ENCODE data around the gene HOXB7. TPM values are rescaled to one million over a fixed set of nuclear protein-coding genes. Genes with fewer than 3 reads are reported as not detected.
A peak's percentile ranks its signal among the peaks of the same experiment; 100 is the strongest.

HOXB7 gene
- total RNA-seq, 1 donor from 2014 or later, result 2.4 TPM

- Histone ChIP-seq H3K36me3 (no peaks in the 10 kb centered on the region), H3K27me3 (ENCODE audit: low read depth) (peaks cover 80% of the 10 kb centered on the region), H3K4me3 (no peak overlapping the region), H3K9me3 (no peaks in the 10 kb centered on the region), H3K4me1 (peaks cover 42% of the 10 kb centered on the region), H3K27ac (no peak overlapping the region)
- ATAC-seq (no peak), DNase-seq (no peak)
- TF ChIP-seq, protein P1, sequence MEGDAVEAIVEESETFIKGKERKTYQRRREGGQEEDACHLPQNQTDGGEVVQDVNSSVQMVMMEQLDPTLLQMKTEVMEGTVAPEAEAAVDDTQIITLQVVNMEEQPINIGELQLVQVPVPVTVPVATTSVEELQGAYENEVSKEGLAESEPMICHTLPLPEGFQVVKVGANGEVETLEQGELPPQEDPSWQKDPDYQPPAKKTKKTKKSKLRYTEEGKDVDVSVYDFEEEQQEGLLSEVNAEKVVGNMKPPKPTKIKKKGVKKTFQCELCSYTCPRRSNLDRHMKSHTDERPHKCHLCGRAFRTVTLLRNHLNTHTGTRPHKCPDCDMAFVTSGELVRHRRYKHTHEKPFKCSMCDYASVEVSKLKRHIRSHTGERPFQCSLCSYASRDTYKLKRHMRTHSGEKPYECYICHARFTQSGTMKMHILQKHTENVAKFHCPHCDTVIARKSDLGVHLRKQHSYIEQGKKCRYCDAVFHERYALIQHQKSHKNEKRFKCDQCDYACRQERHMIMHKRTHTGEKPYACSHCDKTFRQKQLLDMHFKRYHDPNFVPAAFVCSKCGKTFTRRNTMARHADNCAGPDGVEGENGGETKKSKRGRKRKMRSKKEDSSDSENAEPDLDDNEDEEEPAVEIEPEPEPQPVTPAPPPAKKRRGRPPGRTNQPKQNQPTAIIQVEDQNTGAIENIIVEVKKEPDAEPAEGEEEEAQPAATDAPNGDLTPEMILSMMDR (IDR thresholded peaks at IDR 0.05), result no peak
- intact Hi-C loops (cut with DNase I), result no loop called here
Measured at GRCh38 chr17:48566717-48567116, 44.1 kb downstream of the HOXB7 start.

DNA sequence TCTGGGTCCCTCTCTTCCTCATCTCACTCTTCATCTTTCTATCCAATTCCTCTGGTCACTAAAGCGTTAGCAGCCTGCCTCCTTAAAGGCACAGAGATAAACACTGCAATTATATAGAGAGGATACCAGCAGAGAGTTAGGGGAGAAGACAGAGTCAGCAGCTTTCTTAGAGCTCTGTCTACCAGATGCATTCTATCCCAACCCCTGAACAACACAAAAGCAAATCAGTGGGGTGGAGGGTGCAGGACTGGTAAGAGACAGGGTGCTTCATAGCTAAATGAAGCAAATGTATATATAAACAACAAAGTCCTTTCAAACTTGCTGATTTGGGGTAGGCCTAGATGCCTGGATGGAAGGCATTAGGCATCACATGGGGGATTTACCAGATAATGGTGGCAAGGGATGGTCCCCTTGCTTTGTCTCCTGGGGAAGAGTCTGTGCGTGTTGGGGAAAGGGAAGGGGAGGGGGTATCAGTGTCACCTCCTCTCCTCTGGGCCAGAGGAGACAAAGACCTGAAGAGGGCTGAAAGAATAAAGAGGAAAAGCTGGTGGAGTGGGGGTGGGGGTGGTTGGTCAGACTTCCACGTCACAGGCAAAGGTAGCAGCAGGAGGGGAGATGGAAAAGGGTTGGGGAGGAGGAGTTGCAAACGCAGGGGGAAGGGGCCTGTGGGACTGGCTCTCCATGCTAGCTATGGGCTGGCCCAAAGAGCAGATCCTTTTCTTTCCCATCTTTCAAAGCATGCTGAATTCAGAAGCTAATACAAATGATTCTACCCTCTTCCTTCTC, 44.7 kb downstream of the HOXB7 start:
- H3K36me3 ChIP-seq, result no peaks in the 10 kb centered on the region
- no peak overlapping the region for H3K27ac ChIP-seq
- H3K4me1 ChIP-seq, result peaks cover 47% of the 10 kb centered on the region
- H3K9me3 ChIP-seq, result no peaks in the 10 kb centered on the region
- intact Hi-C loops (cut with DNase I), result no loop called here
- peaks cover 77% of the 10 kb centered on the region for H3K27me3 ChIP-seq (ENCODE audit: low read depth)
- ATAC-seq, result no peak
- TF ChIP-seq, protein P1 (IDR thresholded peaks at IDR 0.05), result no peak
- no peak overlapping the region for H3K4me3 ChIP-seq
- DNase-seq, result no peak

DNA sequence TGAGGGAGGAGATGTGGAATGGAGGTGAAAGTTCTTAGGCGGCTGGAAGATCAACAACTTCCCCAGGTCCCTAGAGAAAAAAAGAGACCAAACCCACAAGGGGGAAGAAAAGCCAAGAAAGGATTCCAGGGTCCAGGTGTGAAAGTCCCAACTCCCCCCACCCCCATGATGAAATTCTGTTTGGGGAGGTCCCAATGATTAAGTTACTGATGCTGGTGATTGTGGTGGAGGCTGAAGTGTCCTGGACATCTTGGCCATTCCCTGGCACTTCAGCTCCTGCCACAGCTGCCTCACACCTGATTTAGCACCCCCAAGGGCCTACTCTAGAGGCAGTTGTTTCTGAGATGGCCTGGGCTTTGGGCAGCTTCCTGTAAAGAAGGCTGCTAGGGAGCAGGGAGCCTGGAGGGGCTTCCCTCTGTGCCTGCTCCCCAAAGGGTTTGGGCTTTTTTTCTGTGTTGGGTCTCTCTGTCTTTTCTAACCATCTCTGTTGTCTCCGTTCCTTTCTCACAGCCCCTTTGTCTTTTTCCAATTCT, 45.7 kb downstream of the HOXB7 start:
- peak overlapping the region; percentile 39 for H3K4me3 ChIP-seq
- no peak for ATAC-seq
- peaks cover 67% of the 10 kb centered on the region for H3K27me3 ChIP-seq (ENCODE audit: low read depth)
- no peaks in the 10 kb centered on the region for H3K9me3 ChIP-seq
- TF ChIP-seq, protein P1 (IDR thresholded peaks at IDR 0.05), result no peak
- no peak for DNase-seq
- intact Hi-C loops (cut with DNase I), result no loop called here
- peaks cover 47% of the 10 kb centered on the region for H3K4me1 ChIP-seq
- peak overlapping the region; percentile 65 for H3K27ac ChIP-seq
- H3K36me3 ChIP-seq, result no peaks in the 10 kb centered on the region

- ATAC-seq, result peak; percentile 25 to 31
- intact Hi-C loops (cut with DNase I), result no loop called here
Measured at GRCh38 chr17:48564188-48565021, 46.4 kb downstream of the HOXB7 start.

DNA sequence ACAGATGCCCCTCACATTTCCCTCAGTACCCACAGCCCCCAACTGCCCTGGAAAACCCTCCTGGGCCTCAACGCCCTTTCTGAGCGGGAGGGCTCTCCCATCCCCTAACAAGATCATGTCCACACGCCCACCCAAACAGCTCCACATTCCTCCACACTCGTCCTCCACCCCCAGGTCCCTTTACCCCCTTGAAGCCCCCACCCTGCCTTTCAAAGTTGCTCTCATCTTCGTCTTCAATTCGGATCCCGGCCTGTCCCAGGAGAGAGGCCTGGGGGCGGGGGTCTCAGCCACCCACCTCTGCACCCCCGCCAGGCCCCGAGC, 47.0 kb downstream of the HOXB7 start:
- TF ChIP-seq, protein P1 (IDR thresholded peaks at IDR 0.05), result no peak
- Histone ChIP-seq H3K36me3 (no peaks in the 10 kb centered on the region), H3K27me3 (ENCODE audit: low read depth) (peaks cover 55% of the 10 kb centered on the region), H3K9me3 (no peaks in the 10 kb centered on the region), H3K4me1 (peaks cover 53% of the 10 kb centered on the region), H3K27ac (peak overlapping the region; percentile 65), H3K4me3 (peak overlapping the region; percentile 39)
- DNase-seq (no peak), ATAC-seq (no peak)
- intact Hi-C loops (cut with DNase I), result no loop called here

More at GRCh38 chr17:48564188-48565021, 46.4 kb downstream of the HOXB7 start:
- Histone ChIP-seq H3K9me3 (no peaks in the 10 kb centered on the region), H3K36me3 (no peaks in the 10 kb centered on the region), H3K27me3 (ENCODE audit: low read depth) (peaks cover 60% of the 10 kb centered on the region), H3K27ac (peak overlapping the region; percentile 65), H3K4me1 (peaks cover 52% of the 10 kb centered on the region), H3K4me3 (peak overlapping the region; percentile 39)
- TF ChIP-seq, protein P1 (IDR thresholded peaks at IDR 0.05), result no peak
- no peak for DNase-seq
